Thoracic aorta (tissue), 2 donors: ENCODE results near the gene PLP2. TPM values are rescaled to one million over a fixed set of nuclear protein-coding genes. Genes with fewer than 3 reads are reported as not detected.
A peak's percentile ranks its signal among the peaks of the same experiment; 100 is the strongest.

Experiments
- ATAC-seq: fragments of 150-250 bp; one replicate; pipeline ENCODE4 v1.8.0; 2017; ENCODE audit warnings: low read depth; ENCODE audit not compliant: insufficient number of reproducible peaks, low FRiP score
- DNase-seq: peaks from one replicate; pipeline ENCODE4 v3.0.0-alpha.2; 2020; ENCODE audit warnings: low spot score
- H3K27ac ChIP-seq, 2 donors: fragments of 200-600 bp; sonication (generic); 1 replicate in 1 of 2; 2 replicates in 1 of 2; pipeline ENCODE4 v1.5.1; 2016; ENCODE audit warnings: mild to moderate bottlenecking in 2 of 2, moderate library complexity in 2 of 2
- H3K27me3 ChIP-seq: fragments of 200-600 bp; sonication (generic); replicated peaks from 2 replicates; pipeline ENCODE4 v1.6.0; 2016; ENCODE audit warnings: mild to moderate bottlenecking; ENCODE audit not compliant: insufficient read depth
- H3K36me3 ChIP-seq: fragments of 200-600 bp; sonication (generic); one replicate; pipeline ENCODE4 v1.5.1; 2016
- H3K4me1 ChIP-seq, 2 donors: fragments of 200-600 bp; sonication (generic); 1 replicate in 1 of 2; 2 replicates in 1 of 2; pipeline versions ENCODE4 v1.5.1 to v1.6.0; 2016; ENCODE audit warnings: low read depth in 2 of 2, mild to moderate bottlenecking in 1 of 2; ENCODE audit not compliant: control insufficient read depth in 1 of 2
- H3K4me3 ChIP-seq: fragments of 200-600 bp; sonication (generic); 2 replicates; pipeline ENCODE4 v1.5.1; 2016; ENCODE audit warnings: mild to moderate bottlenecking
- H3K9me3 ChIP-seq: fragments of 200-600 bp; sonication (generic); 2 replicates; pipeline ENCODE4 v1.5.1; 2016
- total RNA-seq, 2 donors: library from RNA; depleted of rRNA; stranded (reverse); fragments of >200 nt; gene quantifications; one replicate each; pipeline versions ENCODE4 v1.1.0 to v1.2.3, GENCODE V29; 2016
- TF ChIP-seq, protein P1 (sequence below): fragments of 200-600 bp; sonication (generic); IDR thresholded peaks from one replicate; pipeline ENCODE4 v1.5.1; 2019; ENCODE audit warnings: antibody characterized with exemption

PLP2 gene
- total RNA-seq, 2 donors from 2014 or later: 90.2 to 101 TPM

DNA sequence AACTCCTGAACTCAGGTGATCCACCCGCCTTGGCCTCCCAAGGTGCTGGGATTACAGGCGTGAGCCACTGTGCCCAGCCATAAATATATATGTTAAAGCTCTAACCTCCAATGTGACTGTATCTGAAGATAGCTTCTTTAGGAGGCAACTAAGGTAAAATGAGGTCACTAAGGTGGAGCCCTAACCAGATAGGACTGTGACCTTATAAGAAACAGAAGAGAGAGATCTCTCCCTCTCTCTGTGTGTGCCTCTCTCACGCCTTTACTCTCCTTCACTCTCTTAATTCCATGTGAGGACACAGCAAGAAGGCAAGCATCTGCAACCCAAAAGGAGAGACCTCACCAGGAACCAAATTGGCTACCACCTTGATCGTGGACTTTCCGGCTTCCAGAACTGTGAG lies 10.1 kb upstream of the PLP2 start:
- Histone ChIP-seq H3K4me3 (no peak overlapping the region), H3K27me3 (no peaks in the 10 kb centered on the region), H3K9me3 (no peaks in the 10 kb centered on the region), H3K27ac (no peak overlapping the region), H3K4me1 (no peaks in the 10 kb centered on the region), H3K36me3 (no peaks in the 10 kb centered on the region)
- no peak for ATAC-seq
- no peak for DNase-seq
- TF ChIP-seq, protein P1, sequence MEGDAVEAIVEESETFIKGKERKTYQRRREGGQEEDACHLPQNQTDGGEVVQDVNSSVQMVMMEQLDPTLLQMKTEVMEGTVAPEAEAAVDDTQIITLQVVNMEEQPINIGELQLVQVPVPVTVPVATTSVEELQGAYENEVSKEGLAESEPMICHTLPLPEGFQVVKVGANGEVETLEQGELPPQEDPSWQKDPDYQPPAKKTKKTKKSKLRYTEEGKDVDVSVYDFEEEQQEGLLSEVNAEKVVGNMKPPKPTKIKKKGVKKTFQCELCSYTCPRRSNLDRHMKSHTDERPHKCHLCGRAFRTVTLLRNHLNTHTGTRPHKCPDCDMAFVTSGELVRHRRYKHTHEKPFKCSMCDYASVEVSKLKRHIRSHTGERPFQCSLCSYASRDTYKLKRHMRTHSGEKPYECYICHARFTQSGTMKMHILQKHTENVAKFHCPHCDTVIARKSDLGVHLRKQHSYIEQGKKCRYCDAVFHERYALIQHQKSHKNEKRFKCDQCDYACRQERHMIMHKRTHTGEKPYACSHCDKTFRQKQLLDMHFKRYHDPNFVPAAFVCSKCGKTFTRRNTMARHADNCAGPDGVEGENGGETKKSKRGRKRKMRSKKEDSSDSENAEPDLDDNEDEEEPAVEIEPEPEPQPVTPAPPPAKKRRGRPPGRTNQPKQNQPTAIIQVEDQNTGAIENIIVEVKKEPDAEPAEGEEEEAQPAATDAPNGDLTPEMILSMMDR: no peak

DNA sequence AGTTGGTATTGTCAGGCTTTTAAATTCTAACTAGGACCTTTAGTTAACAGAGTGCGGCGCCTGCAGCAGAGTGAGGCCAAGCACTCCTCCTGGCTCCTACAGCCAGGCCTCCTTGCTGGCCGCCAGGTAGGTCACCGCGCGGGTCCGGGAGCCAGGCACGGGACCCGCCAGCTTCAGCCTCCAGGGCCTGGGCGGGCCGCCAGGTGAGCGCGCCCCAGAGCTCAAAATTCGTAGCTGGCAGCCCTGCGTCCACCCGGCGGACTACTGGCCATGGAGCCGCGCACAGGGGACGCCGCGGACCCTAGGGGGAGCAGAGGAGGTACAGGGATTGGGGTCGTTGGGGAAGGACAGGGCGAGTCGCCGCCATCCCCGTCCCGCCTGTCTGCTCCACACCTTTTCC lies 9.1 kb upstream of the PLP2 start, which contains the start of gene MAGIX:
Gene MAGIX (plus strand): TSS at position 139 of the 400 bp plus-strand sequence. CDS start 132 bp downstream, at position 271.
- Histone ChIP-seq H3K4me3 (peak within 1 kb of the TSS; percentile 69), H3K9me3 (no peaks in the 10 kb centered on the region), H3K4me1 (peaks cover under 1 to 2% of the 10 kb centered on the region in 2 donors), H3K36me3 (no peaks in the 10 kb centered on the region), H3K27me3 (no peaks in the 10 kb centered on the region), H3K27ac (peak within 1 kb of the TSS; percentile 93)
- TF ChIP-seq, protein P1: no peak
- no peak for ATAC-seq
- DNase-seq: no peak

- Histone ChIP-seq H3K4me3 (peak overlapping the region; percentile 69), H3K4me1 (peaks cover 5 to 11% of the 10 kb centered on the region in 2 donors), H3K27me3 (no peaks in the 10 kb centered on the region), H3K36me3 (no peaks in the 10 kb centered on the region), H3K27ac (peak overlapping the region; percentile 93), H3K9me3 (no peaks in the 10 kb centered on the region)
- peak; percentile 63 for ATAC-seq
- peak; percentile 50 for DNase-seq
- TF ChIP-seq, protein P1: peak; percentile 68
These were observed 7.9 kb upstream of the PLP2 start for GRCh38 chrX:49163555-49164419.

DNA sequence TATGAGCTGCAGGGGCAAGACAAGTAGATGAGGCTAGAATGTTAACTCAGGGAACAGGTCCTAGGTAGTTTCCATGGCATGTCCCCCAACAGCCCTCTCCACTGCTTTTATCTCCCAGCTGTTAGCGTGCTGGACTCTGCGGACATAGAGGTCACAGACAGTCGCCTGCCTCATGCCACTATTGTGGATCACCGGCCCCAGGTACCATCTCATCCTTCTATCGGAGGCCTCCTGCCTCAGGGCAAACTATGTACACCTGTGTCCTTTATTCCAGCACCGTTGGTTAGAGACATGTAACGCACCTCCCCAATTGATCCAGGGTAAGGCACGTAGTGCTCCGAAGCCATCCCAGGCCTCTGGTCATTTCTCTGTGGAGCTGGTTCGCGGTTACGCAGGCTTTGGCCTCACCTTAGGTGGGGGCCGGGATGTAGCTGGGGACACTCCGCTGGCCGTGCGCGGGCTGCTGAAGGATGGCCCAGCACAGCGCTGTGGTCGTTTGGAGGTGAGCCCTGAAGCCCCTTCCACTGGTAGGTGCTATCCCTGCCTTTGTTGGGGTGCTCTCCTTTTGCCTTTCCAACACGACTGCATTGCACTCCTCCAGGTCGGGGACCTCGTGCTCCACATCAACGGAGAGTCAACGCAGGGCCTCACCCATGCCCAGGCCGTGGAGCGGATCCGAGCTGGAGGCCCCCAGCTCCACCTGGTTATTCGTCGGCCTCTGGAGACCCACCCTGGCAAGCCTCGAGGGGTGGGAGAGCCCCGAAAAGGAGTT lies 6.9 kb upstream of the PLP2 start:
- Histone ChIP-seq H3K36me3 (no peaks in the 10 kb centered on the region), H3K4me1 (peaks cover 5 to 11% of the 10 kb centered on the region in 2 donors), H3K27ac (peak overlapping the region in 1 of 2 donors; percentile 93), H3K9me3 (no peaks in the 10 kb centered on the region), H3K27me3 (no peaks in the 10 kb centered on the region), H3K4me3 (no peak overlapping the region)
- TF ChIP-seq, protein P1: no peak
- ATAC-seq (no peak), DNase-seq (no peak)
